Hypothalamus (tissue), 51 donors: Measurements from ENCODE around the gene NEMP1.
"Not testable (repeated sequence)": the region's sequence is repeated elsewhere in the genome, so short reads cannot be mapped to it uniquely, and the experiment has no call there.

Source experiments
- DNase-seq, 51 donors: peaks; one replicate each; lab custom pipeline; 2025; lab: John Stamatoyannopoulos, UW

NEMP1 gene

DNA sequence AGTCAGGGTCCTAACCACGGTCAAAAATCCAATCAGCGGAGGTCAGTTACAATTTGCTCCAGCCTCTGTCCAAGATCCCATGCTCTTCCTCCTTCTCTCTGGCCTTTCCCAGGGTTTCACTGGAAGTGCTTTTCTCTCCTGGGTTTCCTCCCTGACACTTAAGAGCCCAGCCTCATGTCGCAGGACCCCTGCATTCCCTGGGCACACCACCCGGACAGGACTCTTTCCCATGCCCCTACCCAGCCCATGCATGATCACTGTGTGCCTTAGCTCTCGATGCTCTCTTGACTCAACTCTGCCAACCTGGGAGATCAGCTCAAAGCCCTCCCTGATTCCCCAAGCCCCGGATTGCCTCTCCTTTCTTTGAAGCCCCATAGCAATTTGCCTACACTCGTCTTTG is 46.8 kb downstream of the NEMP1 start:
- DNase-seq: no peak

DNA sequence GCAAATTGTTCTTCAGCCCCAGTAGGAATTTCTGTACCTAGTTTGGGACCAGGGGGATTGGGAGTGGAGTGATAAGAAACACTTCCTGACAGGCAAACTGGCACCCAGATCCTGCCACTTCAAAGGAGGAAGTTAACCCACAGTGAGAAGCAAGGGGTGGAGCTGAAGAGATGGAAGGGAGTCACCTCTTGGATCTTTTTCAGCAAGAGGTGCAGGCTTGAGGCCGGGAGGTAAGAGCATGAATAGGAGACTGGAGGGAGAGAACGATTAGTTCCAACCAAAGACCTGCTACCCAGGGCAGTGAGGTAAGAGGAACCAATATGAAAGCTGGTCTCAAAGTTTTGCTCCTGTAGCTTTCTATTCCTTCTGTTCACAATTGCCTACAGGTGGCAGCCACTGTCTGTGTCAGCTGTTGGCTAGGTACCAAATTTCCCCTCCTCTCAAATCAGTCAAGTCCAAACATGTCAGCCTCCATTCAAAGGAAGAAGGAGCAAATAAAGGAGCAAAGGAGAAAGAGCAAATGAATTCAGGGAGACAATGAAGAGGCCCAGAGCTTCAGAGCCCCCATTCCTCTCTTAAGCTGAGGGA is 47.4 kb downstream of the NEMP1 start:
- no peak for DNase-seq

DNA sequence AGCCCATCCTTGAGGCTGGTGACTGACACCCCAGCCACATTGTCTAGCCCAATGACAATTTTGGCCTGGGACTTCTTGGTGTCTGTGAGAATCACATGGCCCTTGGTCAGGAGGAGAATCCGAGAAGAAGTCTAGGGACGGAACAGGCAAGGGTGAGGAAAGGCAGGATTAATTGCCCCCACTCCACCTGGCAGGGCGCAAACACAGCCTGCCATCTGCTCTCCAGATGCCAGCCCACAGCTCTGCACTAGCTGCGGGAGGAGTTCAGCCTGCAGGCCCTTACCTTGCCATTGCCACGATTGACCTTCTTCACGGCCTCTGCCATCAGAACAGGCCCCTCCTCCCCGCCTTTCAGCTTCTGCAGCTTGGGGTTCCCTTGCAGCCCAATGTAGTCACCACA is 49.1 kb downstream of the NEMP1 start:
- no peak for DNase-seq

DNA sequence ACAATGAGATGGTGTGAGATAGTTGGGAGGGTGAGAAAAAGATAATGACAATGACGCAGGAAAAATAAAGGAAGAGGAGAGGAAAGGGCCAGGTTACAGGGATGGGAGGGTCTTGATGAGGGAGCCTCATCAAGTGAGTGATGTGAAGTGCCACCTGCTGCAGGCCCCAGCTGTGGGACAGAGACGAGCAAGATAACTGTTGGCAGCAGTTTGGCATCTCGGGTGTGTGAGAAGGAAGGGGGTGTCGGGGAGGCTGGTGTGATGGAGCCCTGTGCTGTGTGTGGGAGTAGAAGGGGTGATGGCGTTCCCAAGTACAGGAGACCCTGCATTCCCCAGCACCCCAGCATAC is 50.8 kb downstream of the NEMP1 start:
- DNase-seq: no peak

DNA sequence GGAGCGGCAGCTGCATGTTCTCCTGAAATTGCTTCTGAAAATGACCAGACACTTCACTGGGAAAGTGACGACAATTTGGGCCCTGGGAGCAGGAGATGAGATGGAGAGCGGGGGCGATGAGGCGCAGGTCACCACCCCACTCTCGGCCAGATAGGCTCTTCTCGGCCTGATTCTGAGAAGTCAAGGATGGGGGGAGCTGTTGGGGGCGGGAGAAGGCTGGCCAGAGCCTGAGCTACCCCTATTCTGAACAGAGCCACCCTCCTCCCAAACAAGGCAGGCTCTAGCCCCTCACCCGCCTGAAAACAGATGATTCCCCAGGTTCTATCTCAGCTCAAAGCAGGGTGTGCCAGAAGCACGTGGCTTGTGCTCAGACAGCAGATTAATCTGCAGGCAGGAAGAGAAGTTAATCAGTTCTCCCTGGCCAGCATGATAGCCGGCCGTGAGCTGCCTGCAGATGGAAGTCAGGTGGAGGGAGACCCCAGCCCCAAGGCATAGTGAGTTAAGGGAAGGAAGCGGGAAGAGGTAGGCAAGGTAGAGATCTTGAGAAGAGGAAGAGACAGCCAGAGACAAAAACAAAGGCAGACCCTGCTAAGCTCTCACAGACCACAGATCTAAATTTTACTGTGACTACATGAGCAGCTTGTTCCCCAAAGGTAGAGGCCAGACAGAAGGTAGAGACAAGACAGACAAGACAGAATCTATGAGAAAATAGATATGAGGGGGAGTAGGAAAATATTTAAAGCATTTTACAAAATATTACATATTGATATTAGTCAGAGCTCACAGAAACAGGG is 51.4 kb downstream of the NEMP1 start:
- DNase-seq: no peak

DNA sequence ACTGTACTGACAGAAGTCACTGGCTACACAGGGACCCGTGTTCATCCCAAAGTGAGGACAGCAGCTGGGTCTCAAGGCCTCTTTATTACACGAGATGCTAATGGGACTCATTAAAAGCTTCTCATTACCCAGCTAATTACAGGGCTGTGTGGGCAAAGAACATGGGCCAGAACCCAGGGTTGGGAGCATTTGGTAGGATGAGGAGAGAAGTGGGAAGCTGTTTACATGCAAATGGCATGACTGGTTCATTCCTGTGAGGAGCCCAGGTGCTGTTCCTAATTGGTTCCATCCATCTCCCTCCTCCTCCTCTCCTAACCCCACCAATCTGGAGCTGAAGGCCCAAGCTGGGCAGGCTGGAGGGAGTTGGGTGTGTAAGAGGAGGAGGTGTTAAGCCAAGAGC is 53.4 kb downstream of the NEMP1 start:
- no peak for DNase-seq

DNA sequence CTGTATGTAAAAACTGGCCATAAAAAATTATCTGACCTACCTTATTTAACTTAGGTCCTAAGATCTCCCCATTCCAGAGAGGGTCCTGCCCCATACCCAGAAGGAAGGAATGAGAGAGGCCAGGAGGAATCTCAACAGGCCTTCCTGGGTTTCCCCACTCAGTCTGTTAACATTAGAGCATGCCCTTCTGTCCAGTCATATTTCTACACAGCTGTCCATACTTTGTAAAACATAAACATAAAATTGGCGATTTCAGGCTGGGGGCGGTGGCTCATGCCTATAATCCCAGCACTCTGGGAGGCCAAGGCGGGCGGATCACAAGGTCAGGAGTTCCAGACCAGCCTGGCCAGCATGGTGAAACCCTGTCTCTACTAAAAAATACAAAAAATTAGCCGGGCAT is 56.3 kb downstream of the NEMP1 start:
- DNase-seq: not testable (repeated sequence)

DNA sequence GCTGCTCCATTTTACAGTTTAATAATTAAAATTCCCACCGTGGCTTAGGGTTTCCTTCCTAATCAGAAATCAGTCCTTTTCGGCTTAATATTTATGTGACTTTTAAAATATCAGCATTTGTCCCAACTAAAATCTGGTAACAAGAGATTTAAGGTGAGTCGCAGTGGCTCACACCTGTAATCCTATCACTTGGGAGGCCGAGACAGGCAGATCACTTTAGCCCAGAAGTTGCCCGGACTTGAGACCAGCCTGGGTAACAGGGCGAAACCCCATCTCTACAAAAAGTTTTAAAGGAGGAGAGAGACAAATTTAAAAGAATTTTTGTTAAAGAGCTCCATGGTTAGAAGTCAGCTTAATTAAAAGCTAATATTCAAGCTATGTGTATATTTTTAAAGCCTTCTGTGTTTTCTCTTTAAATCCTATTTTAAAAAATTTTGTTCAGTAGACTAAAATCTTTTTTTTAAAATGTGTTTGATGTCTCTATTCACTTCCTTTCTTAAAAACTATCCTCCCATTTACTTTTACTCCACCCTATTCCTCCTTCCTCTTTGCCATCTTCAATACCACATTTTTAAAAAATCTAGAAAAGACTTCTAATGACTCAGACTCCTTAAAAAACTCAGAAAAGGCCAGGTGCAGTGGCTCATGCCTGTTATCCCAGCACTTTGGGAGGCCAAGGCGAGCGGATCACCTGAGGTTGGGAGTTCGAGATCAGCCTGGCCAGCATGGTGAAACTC is 58.4 kb downstream of the NEMP1 start:
- no peak for DNase-seq

DNA sequence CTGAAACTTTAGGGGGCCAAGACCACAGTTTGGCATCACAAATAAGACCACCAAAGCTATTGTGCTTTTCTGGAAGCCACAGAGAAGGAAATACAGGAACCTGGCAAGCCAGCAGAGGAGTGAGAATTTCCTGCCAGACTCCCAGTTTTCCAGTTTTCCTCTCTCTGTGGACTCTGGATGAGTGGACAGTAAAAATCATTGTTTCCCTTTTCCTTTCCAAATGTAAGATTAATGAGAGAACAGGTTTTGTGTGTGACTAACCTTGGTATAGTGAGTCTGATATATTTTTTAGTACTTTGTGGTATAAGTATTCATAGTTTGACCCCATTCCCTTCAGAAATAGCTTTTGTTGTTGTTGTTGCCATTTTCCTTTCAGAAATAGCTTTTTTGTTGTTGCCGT is 59.7 kb downstream of the NEMP1 start:
- no peak for DNase-seq

DNA sequence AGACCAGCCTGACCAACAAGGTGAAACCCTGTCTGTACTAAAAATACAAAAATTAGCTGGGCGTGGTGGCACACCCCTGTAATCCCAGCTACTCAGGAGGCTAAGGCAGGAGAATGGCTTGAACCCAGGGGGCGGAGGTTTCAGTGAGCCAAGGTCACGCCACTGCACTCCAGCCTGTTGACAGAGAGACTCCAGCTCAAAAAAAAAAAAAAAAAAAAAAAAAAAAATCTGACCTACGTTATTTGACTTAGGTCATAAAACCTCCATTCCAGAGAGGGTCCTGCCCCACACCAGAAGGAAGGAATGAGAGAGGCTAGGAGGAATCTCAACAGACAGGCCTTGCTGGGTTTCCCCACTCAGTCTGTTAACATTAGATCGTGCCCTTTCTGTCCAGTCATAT is 60.2 kb downstream of the NEMP1 start:
- not testable (repeated sequence) for DNase-seq

DNA sequence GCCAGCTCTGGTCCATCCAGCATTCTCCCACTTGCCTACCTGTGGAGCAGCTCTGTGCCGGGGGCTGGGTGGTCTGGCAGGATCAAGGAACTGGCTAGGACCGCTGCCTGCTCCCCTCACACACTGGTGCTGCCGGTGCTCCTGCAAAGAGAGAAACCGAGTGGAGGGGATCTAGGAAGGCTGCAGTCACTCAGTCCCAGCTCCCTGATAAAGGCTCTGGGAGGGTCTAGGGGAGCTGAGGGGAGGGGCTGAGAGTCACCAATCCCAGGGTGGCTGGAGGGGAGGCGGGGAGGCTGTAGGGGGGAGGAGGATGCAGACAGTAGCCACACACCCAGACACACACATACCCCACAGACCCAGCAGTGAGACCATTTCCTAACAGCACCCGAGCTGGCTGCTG is 62.2 kb downstream of the NEMP1 start, which contains the start of gene TAC3:
TAC3 (minus strand) TSS at position 182 of the 400 bp plus-strand sequence. CDS start 732 bp downstream, outside the sequence.
- no peak for DNase-seq

DNA sequence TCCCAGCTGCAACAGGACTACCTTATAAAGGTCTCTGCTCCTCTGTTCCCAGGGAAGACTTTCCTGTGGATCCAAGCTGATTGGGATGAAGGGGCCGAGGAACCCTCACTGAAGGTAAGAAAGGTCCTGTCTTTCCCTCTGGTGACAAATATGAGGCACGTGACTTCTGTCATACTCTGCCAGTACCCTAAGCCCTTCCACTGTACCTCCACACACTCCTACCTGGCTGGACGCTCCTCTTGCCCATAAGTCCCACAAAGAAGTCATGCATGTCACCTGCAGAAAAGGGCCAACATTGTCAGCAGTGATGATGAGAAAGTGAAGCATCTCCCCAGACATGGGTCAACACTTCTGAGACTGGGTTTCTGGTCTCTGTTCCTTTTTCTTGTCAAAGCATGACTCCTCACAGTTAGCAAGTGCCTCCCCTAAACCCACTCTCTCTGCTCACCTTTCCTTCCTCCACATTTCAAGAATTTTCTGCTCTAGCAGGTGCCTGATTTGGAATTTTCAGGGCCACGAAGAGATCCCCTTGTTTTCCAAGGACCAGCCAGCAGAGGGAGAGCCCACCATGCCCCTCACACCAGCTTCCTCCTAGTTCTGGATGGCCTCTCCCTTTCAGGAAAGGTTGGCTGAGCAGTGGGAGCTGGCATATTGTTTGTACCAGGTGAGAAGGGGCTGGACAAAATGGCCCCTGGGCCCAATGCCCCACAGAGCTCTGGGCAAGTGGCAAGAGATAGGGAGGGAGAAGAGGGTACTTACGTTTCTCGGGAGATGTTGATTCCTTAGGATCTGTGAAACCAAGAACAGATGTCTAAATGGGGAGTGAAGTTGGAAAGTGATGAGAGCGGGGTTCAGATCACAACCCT is 65.8 kb downstream of the NEMP1 start:
- no peak for DNase-seq

DNA sequence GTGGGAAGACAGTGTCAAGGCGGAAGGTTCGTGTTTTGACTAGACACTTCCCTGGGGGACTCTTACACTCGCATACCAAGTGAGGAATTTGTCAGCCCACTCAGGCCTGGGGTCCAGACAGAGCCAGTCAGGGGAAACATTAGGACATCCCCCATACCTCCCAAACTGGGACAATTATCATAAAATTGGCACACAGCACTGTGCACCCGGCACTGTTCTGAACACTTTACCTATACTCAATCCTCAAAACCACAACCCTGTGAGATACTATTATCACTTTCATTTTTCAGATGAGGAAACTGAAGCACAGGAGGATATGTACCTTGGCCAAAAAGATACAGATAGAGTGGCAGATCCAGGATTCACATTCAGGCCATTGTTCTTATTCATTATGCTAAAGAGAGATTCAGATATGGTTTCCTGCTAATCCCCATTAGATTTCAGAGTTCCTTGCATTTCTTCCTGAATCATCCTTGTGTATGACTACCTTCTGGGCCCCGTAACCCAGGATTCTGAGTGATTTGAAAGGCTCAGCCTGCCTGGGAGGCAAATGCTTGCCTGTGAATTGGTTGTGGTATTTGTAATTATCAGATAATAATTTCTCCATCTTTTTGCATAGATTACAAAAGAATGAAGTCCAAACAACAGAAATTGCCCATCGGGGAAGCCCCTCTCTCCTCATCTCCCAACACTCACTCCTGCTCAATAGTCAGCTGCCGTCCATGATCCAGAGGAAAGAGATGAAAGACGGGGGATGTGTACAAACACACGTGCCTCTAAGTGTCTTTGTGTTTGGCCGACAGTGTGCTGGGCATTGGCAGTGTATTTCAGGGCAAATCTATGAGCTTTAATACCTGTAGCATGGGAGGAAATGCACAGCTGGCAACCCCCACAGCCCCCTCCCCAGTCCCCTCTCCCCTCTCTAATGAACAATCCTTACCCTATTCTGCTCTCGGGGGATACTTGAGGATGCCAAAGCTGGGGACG is 66.9 kb downstream of the NEMP1 start:
- no peak for DNase-seq

DNA sequence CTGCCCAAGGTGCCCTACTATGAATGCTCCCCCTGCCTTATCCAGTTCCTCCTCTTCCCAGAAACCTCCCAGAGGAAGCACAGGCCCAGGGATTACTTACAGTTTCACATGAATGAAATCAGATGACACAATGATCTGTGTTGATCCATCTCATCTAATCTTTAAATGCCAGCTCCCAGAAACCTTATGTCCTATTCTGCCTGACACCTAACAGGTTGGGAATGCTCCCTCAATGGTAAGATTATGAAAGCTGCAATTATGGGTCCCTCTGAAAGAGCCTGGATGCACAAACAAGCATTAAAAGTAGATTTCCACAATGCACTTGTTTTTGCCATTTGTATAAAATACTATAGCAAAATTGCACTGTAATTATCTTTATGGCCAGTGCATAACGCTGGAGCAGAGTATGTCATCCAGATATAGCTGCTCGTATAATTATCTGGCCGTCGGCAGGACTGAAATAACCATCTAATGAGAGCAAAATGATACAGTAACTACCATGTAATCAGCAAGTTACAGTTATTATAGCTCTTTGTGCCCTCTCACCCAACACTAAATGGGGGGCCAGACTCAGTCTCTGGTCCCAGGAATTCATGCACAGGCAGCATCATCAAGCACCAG is 67.9 kb downstream of the NEMP1 start:
- no peak for DNase-seq

DNA sequence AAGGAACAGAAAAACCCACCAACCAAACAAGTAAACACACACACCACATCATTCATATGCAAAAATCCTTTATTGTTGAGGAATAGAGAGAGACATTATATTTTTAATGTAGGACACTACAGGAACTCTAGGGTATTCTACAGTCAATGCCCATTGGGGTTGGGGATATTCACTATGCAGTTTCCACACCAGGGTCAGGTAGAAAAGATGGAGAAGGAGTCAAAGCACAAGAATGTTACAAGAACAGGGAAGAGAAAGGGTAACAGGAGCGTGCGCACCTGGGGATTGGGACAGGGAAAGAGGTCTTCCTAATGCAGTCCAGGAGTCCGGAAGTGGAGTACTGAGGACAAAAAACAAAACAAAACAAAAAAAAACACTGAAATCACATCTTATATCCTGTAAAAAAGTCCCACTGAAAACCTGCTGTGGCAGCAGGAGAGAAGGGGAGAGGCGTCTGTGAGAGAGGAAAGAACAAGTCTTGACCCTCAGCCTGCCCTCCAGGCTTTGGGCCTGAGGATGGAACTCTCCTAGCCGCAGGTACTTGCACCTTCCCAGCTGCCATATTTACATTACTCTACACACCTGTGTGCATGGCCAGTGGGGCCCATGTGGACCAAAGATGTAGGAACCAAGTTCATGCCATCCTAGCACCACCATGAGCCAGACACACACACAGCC is 68.5 kb downstream of the NEMP1 start:
- DNase-seq: no peak

DNA sequence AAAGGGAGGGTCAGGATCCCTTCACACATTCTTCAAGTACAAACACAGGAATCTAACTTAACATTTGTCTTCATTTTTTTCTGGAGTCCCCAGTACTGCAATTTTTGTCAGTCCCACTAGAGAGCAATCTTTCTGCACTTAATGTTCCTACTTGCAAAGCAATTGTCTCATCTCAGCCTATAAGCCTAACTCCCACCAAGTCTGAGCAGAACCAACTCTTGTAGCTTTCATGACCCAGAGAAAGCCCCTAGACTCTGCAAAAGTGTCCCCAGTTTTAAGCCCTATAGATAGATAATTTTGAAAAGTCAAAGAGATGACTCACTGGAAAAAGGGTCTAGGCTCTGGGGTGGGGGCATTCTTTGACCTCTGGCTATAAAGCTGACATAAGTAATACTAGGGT is 70.4 kb downstream of the NEMP1 start:
- peak in 1 of 51 donors; percentile 20 for DNase-seq

DNA sequence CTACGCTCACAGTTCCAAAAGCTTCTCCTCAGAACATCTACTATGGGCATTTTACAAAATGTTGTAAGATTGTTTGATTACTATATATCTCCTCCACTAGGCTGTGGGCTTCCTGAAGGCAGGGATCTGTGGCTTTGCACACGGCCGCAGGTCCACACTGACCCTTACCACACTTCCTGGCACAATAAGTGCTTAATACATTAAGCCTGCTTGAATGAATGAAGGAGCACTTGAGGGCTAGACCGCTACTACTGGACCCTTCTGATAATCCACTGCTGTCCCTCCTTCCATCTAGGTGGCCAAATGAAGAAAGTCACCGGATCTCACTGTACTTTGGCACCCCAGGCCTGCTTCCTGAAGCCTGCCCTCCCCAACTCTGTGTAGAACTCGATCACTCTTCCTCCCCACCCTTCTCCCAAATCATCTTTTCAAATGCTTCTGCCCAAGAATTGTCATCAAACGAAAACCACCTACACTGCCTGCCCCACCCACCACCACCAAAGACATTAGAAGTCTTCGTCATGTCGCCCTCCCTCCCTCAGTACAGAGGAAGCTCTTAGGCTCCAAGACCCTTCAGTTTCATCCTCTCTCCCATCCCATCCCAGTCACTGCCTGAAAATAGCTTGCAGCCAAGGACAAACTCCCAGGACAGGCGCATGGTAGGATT is 71.6 kb downstream of the NEMP1 start:
- DNase-seq: no peak
